MM.1S (cell line): ENCODE data around the gene KCNK17.

Experiments
- CTCF ChIP-seq: fragments of 300-600 bp; sonication (generic); IDR thresholded peaks from 2 replicates; pipeline ENCODE4 v1.5.1; 2016; ENCODE audit warnings: antibody characterized with exemption, low read length, mixed read lengths
- EZH2 ChIP-seq: fragments of 300-600 bp; sonication (generic); optimal IDR thresholded peaks from 2 replicates; pipeline ENCODE3; 2017; ENCODE audit warnings: low read depth, mild to moderate bottlenecking, antibody characterized with exemption, low read length, mixed read lengths

DNA sequence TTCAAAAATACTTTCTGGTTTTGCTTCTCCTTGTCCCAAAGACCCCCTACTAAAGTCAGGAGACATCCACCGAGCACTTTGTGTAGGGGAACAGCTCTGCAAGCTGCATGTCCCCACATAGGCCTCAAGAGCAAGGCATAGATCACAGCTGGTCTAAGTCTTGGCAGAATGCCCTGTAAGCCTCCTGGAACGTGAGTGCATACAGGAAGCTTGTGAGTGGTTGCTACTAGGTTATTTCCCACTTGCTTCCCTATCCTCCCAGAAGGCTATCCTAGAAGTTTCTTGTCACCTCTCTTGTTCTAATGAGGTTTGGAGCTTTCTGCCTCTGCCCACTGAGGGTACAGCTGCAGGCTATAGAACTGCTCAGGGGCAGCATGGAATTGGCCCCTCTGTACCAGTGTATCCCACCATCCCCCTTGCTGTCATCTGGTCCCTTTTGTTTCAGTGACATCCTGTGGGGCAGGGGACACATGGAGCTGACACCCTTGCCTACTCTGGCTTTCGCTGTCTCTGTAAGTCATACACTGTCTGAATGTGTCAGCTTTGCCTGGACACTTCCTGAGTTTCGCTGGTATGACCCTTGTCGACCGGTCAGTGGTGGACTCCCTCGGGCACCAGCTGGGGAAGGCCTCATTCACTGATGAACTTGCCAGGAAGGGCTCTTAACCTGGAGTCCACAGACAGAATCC, 43.9 kb upstream of the KCNK17 start:
- no peak for TF ChIP-seq CTCF
- TF ChIP-seq EZH2: no peak
